HG02588 (cell line): ENCODE results near the gene ZNF599.

Experiments
- ATAC-seq: cut with Tn5 transposase; IDR thresholded peaks from one replicate; pipeline ENCODE4 v1.9.1; 2021; ENCODE audit warnings: mild to moderate bottlenecking, moderate library complexity; ENCODE audit not compliant: unreplicated experiment

ZNF599 gene

GRCh38 chr19:34744896-34745690, 27.9 kb downstream of the ZNF599 start:
- no peak for ATAC-seq

DNA sequence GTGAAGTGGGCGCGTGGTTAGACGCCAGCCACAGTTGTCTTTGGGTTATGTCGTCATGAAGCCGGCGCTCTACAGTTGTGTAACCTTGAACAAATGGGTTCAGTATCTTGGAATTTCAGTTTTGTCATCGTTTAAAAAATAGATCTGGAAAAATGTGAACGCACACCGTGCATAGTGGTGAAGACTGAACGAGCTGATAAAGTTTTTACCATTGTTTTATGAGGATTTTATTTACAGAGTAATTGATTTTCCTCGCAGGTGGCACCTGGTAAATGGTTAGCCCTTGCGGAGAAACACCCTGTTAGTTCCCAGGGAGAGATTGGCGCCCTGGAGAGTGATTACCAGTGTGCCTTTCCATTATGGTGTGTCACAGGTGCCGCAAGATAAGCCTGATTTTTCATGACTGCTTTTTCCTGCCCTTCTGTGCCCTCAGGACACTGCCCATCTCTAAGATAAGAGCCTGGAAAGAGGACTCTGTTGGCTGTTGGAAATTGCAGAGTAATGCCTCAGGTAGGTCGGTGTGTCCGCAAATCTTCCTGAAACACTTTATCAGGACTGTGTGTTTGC, 38.4 kb downstream of the ZNF599 start:
- ATAC-seq, result no peak

DNA sequence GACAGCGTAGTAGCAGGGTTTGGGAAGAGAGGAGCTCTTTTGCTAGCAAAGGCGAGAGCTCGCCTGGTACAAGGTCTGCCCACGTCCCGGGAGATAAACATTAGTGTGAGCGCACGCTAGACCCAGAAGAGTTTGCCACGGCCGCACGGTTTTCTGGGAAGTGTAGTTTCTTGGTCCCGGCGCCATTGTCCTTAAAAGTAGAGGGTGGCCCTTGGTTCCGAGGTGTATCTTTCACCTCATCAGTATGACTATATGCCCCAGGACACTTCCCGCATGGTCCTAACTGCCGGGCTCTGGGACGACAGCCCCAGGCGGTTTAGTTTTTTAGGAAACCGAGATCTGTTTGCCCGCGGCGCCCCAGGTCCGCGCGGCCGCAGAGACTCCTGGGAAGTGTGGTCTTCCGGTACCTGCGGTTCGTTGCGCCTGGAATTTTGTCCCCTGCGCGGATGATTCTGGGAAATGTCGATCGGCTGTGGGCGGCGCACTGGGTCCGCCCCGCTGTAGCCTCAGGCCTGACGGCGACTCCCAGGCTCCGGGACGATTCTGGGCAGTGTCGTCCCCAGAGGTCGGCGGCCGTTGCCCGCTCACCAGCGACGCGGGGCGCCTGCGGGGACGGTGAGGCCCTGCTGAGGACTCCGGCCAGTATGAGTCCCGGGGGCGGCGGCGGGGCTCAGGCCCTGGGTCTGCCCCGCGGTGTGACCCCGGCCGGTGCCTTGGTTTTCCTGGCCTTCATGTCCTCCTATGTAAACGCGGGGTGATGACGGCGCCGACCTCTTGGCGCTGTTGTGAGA, 39.1 kb downstream of the ZNF599 start, which contains the start of gene ZNF181:
Gene ZNF181, plus strand, starts transcription at position 498 of the 791 bp plus-strand sequence. CDS start 795 bp downstream, outside the sequence.
- peak; percentile 80 for ATAC-seq

DNA sequence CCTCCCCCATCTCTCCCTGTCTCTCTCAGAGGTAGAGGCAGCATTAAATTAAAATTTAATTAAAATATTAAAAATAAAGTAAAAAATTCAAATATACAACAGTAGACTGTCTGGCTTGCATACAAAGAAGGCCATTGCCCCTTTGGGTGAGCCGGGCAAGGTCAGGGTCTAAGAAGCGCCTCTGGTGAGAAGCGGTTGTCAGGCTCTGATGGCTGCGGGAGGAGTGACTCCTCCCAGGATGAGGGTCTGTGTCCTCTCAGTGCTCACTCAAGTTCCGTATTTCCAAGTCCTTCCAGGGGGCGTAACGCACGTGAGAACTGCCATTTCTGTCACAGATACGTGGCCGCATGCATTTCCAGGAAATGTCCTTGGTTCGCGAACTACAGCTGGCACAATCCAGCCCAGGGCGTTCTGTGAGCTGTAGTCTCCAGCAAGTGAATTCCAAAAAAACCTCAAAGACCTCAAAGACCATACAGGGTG, 39.7 kb downstream of the ZNF599 start:
- peak; percentile 8 for ATAC-seq

DNA sequence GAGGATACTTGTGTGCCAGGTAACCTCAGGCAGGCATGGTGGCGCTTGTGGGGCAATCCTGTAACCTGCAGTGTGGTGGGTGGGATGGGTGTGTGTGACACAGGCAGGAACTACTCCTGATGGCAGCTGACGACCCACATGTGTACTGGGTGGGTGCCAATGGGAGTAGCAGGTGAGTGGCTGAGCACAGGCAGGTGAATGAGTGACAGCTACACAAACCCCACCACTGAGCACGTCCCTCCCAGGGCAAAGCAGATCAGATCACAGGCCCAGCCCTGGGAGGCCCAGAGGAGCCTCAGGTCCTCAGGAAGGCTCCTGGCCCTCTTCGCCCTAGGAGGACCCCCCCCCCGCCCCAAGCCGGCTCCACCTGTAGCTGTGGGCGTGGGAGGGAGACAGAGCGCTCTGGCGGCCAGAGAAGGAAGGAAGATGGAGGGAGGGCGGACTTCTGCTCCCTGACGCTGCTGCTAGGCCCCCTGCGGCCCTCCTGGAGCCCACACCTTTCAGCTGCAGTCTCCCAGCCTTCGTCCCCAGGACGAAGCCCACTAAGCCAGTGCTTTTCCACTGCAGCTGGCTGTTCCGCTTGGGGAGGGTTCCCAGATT, 40.3 kb downstream of the ZNF599 start:
- no peak for ATAC-seq

GRCh38 chr19:34731964-34732363, 41.1 kb downstream of the ZNF599 start:
- ATAC-seq, result no peak

GRCh38 chr19:34731019-34731829, 41.8 kb downstream of the ZNF599 start:
- no peak for ATAC-seq

GRCh38 chr19:34725400-34725799, 47.6 kb downstream of the ZNF599 start:
- ATAC-seq, result no peak

DNA sequence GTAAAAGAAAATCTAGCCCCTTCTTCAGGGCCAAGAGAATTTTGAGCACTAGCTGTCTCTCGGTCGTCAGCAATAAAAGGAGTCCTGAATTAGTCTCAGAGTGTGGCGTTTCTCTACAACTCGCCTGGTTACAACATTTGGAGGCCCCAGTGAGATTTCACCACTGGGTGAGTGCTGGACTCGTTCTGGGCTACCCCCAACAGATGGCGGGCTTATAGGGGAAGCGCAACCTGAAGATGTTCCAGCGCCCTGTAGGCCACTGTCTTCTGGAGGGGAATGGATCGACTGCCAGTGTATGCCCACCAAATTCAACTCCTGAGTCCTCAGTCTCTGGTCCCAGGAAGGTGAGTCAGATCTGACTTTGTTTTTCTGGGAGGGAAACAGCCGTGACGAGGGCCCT, 50.7 kb downstream of the ZNF599 start:
- ATAC-seq, result no peak

DNA sequence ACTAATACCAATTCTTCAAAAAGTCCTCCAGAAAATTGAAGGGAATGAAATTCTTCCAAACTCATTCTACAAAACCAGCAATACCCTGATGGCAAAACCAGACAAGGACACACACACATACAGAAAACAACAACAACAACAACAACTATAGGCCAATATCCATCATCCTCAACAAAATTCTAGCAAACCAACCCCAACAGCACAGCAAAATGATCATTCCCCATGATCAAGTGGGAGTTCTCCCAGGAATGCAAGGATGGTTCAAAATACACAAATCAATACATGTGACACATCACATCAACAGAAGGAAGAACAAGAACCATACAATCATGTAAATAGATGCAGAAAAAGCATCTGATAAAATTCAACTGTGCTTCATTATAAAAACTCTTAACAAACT, 57.7 kb downstream of the ZNF599 start:
- ATAC-seq, result no peak

- ATAC-seq, result no peak
Measured at GRCh38 chr19:34713262-34713637, 59.8 kb downstream of the ZNF599 start.

DNA sequence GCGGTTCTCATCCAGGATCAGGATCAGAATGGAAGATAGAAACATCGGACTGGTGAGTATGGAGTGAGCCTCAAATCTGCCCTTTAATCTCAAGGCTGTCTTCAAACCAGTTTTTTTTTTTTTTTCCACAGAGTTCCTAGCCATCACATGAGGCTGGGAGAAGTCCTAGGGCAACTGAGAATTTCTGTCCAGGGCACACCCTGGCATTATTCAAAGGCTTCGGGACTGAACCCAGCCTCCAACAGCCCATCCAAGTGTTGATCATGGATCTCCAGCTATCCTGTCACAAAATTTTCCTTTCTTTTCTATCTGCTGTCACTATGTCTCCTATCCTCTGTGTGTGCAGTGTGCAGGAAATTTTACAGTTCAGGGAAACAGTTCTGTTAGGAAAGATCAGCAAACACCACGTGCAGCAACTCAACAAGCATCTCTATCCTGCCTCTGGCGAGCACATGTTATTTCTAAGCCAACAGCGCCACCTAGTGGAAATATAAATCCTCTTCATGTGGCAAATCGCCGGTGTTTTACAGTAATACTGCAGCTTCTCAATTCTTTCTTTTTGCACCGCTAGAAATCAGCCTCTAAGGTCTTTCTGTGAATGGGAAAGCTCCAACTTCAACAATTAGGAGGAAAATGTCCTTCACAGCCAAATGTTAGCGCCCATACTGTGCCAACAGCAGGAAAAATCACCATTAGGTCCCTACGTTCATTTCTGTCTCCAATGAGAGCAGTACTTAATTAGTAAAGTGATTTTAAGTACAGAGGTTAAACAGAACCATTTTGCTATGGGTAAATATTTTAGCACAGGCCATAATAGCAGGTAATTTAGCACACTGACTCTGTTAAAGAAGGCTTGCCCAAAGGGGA, 60.4 kb downstream of the ZNF599 start:
- no peak for ATAC-seq

GRCh38 chr19:34711890-34712289, 61.1 kb downstream of the ZNF599 start:
- no peak for ATAC-seq
